GM23338 (cell line): ENCODE results near the gene NIN. TPM values are rescaled to one million over a fixed set of nuclear protein-coding genes. Genes with fewer than 3 reads are reported as not detected.

Experiments used
- ATAC-seq: fragments of 200-7000 bp; cut with Tn5 transposase; 3 replicates; pipeline ENCODE4 v1.9.1; 2020
- DNase-seq: peaks from one replicate; pipeline ENCODE4 v3.0.0-alpha.2; 2015; ENCODE audit warnings: low spot score
- H2AFZ ChIP-seq: fragments of 200-600 bp; sonication (generic); 2 replicates; pipeline ENCODE4 v1.8.0; 2016; ENCODE audit warnings: antibody characterized with exemption, mild to moderate bottlenecking, moderate library complexity
- H3F3A ChIP-seq: fragments of 200-600 bp; sonication (generic); replicated peaks from 2 replicates; pipeline ENCODE4 v1.8.0; 2017; ENCODE audit warnings: antibody characterized with exemption, mixed run types, low read depth
- H3K27ac ChIP-seq: fragments of 200-600 bp; sonication (generic); 2 replicates; pipeline ENCODE4 v1.6.1; 2016; ENCODE audit warnings: low read depth
- H3K27me3 ChIP-seq: fragments of 200-600 bp; sonication (generic); 2 replicates; pipeline ENCODE4 v1.8.0; 2016; ENCODE audit warnings: mild to moderate bottlenecking, mixed run types, moderate library complexity; ENCODE audit not compliant: insufficient read depth
- H3K36me3 ChIP-seq: fragments of 200-600 bp; sonication (generic); 2 replicates; pipeline ENCODE4 v1.8.0; 2016; ENCODE audit warnings: mild to moderate bottlenecking; ENCODE audit not compliant: insufficient read depth
- H3K4me1 ChIP-seq: fragments of 200-600 bp; sonication (generic); 2 replicates; pipeline ENCODE4 v1.8.0; 2016; ENCODE audit warnings: mild to moderate bottlenecking, moderate library complexity; ENCODE audit not compliant: insufficient read depth
- H3K4me2 ChIP-seq: fragments of 200-600 bp; sonication (generic); 2 replicates; pipeline ENCODE4 v1.7.1; 2017; ENCODE audit warnings: mixed run types
- H3K4me3 ChIP-seq: fragments of 200-600 bp; sonication (generic); 2 replicates; pipeline ENCODE4 v1.6.1; 2016; ENCODE audit warnings: mixed run types
- H3K79me2 ChIP-seq: fragments of 200-600 bp; sonication (generic); replicated peaks from 2 replicates; pipeline ENCODE4 v1.8.0; 2017; ENCODE audit warnings: mild to moderate bottlenecking; ENCODE audit not compliant: insufficient read depth
- H3K9me2 ChIP-seq: fragments of 200-600 bp; sonication (generic); 2 replicates; pipeline ENCODE4 v1.8.0; 2017; ENCODE audit not compliant: insufficient read depth
- H4K20me1 ChIP-seq: fragments of 200-600 bp; sonication (generic); replicated peaks from 2 replicates; pipeline ENCODE4 v1.8.0; 2017; ENCODE audit warnings: mild to moderate bottlenecking; ENCODE audit not compliant: insufficient read depth
- H3K27ac Mint-ChIP-seq: 2 replicates; pipeline ENCODE4 v1.8.0; 2020; ENCODE audit warnings: inconsistent platforms, mild to moderate bottlenecking, moderate library complexity, mixed read lengths
- H3K27me3 Mint-ChIP-seq: 3 replicates; pipeline ENCODE4 v1.8.0; 2022; ENCODE audit warnings: low read depth, mild to moderate bottlenecking, moderate library complexity, mixed read lengths, inconsistent platforms; ENCODE audit not compliant: insufficient read depth, poor library complexity
- H3K36me3 Mint-ChIP-seq: 3 replicates; pipeline ENCODE4 v1.8.0; 2021; ENCODE audit warnings: low read depth, mild to moderate bottlenecking, inconsistent platforms, moderate library complexity, mixed read lengths
- H3K4me1 Mint-ChIP-seq: 3 replicates; pipeline ENCODE4 v1.8.0; 2020; ENCODE audit warnings: mild to moderate bottlenecking, inconsistent platforms, mixed read lengths
- H3K4me3 Mint-ChIP-seq: 3 replicates; pipeline ENCODE4 v1.8.0; 2021; ENCODE audit warnings: moderate library complexity, mild to moderate bottlenecking, inconsistent platforms, mixed read lengths
- H3K9me3 Mint-ChIP-seq: 3 replicates; pipeline ENCODE4 v1.8.0; 2020; ENCODE audit warnings: moderate library complexity, mild to moderate bottlenecking, inconsistent platforms, mixed read lengths
- CREB1 ChIP-seq: fragments of 250-450 bp; sonication (Bioruptor Pico); IDR thresholded peaks from 2 replicates; pipeline ENCODE4 v1.5.0; 2020; ENCODE audit warnings: low read depth, mild to moderate bottlenecking, moderate library complexity
- EZH2 ChIP-seq: fragments of 200-600 bp; sonication (generic); IDR thresholded peaks from one replicate; pipeline ENCODE4 v1.8.0; 2017; ENCODE audit warnings: antibody characterized with exemption, mild to moderate bottlenecking, low read depth; ENCODE audit not compliant: unreplicated experiment
- EZH2phosphoT487 ChIP-seq: fragments of 200-600 bp; sonication (generic); IDR thresholded peaks from one replicate; pipeline ENCODE4 v1.8.1; 2018; ENCODE audit warnings: antibody characterized with exemption; ENCODE audit not compliant: unreplicated experiment
- JUNB ChIP-seq: IDR thresholded peaks from one replicate; pipeline ENCODE4 v1.6.1; 2016; ENCODE audit warnings: antibody characterized with exemption; ENCODE audit not compliant: unreplicated experiment
- NANOG ChIP-seq: IDR thresholded peaks from 2 replicates; pipeline ENCODE4 v1.6.1; 2016; ENCODE audit warnings: antibody characterized with exemption, borderline replicate concordance
- POLR2AphosphoS5 ChIP-seq: IDR thresholded peaks from 2 replicates; pipeline ENCODE4 v1.6.1; 2016; ENCODE audit warnings: antibody characterized with exemption, low read depth
- ZNF114 ChIP-seq: fragments of 250-450 bp; sonication (Bioruptor Pico); IDR thresholded peaks from 2 replicates; pipeline ENCODE4 v1.5.0; 2020; ENCODE audit warnings: mild to moderate bottlenecking, moderate library complexity
- ZNF331 ChIP-seq: fragments of 250-450 bp; sonication (Bioruptor Pico); IDR thresholded peaks from 2 replicates; pipeline ENCODE4 v1.5.0; 2020; ENCODE audit warnings: low read depth, mild to moderate bottlenecking, moderate library complexity
- polyA plus RNA-seq: library from polyadenylated mRNA; unstranded; fragments of >200 nt; fragmentation: Nextera tagmentation; extraction: Ambion mirVana; gene quantifications from 2 replicates; pipeline ENCODE4 v1.2.1, GENCODE V29; 2016
- total RNA-seq: library from RNA; depleted of rRNA; stranded (reverse); fragments of >200 nt; shearing (Covaris generic); gene quantifications from 2 replicates; pipeline ENCODE4 v1.2.3, GENCODE V29; 2014
- TF ChIP-seq, protein P1 (sequence below): IDR thresholded peaks from one replicate; pipeline ENCODE4 v1.6.1; 2018; ENCODE audit warnings: antibody characterized with exemption; ENCODE audit not compliant: unreplicated experiment
- TF ChIP-seq, protein P2 (sequence below): fragments of 250-450 bp; sonication (Bioruptor Pico); IDR thresholded peaks from 2 replicates; pipeline ENCODE4 v1.5.0; 2020; ENCODE audit warnings: mild to moderate bottlenecking, moderate library complexity
- TF ChIP-seq, protein P3 (sequence below): IDR thresholded peaks from 2 replicates; pipeline ENCODE4 v1.6.1; 2016; ENCODE audit warnings: antibody characterized with exemption

Gene NIN
- total and polyA plus RNA-seq, 2 experiments from 2014 or later, result 7.4 to 17.4 TPM

DNA sequence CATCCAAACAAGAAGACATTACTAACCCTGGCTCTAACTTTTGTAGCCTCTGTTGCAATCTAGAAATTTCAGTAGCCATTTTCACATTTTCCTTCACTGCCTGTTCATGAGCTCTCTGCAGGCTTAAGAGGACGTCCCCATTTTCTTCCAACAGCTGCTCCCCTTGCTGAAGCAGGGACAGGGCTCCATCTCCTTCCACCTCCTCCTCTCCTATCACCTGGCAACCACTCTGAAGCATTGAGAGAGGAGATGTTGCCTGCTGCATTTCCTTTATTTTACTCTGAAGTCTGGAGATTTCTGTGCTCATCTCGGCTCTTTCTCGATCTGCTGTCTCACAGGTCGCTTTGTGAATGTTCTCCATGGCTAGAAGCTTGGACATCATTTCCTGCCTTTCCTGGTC, 73.3 kb downstream of the NIN start (continued):
- TF ChIP-seq POLR2AphosphoS5, result no peak

DNA sequence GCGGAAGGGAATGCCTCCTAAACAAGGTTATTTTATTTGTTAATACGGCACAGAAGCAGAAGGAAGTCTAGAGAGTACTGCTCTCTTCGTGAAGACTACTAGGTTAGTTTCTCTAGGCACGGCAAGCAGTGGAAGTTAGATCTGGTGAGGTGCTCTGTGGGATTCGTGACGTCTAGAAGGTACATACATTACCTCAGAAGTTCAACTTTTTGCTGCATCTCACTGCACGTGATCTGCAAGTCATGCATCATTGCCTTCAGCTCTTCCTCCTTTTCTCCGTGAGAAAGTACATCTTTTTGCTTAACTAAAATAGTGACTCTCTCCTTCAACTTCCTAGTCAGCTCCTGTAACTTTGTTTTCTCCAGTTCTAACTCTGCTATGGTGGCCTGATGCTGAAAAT, 74.7 kb downstream of the NIN start:
- TF ChIP-seq EZH2 (no peak), JUNB (no peak), EZH2phosphoT487 (no peak), ZNF331 (no peak), NANOG (no peak), CREB1 (CRISPR knock-in tag) (no peak), ZNF114 (CRISPR knock-in tag) (no peak)
- TF ChIP-seq, protein P1, sequence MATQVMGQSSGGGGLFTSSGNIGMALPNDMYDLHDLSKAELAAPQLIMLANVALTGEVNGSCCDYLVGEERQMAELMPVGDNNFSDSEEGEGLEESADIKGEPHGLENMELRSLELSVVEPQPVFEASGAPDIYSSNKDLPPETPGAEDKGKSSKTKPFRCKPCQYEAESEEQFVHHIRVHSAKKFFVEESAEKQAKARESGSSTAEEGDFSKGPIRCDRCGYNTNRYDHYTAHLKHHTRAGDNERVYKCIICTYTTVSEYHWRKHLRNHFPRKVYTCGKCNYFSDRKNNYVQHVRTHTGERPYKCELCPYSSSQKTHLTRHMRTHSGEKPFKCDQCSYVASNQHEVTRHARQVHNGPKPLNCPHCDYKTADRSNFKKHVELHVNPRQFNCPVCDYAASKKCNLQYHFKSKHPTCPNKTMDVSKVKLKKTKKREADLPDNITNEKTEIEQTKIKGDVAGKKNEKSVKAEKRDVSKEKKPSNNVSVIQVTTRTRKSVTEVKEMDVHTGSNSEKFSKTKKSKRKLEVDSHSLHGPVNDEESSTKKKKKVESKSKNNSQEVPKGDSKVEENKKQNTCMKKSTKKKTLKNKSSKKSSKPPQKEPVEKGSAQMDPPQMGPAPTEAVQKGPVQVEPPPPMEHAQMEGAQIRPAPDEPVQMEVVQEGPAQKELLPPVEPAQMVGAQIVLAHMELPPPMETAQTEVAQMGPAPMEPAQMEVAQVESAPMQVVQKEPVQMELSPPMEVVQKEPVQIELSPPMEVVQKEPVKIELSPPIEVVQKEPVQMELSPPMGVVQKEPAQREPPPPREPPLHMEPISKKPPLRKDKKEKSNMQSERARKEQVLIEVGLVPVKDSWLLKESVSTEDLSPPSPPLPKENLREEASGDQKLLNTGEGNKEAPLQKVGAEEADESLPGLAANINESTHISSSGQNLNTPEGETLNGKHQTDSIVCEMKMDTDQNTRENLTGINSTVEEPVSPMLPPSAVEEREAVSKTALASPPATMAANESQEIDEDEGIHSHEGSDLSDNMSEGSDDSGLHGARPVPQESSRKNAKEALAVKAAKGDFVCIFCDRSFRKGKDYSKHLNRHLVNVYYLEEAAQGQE, result no peak
- TF ChIP-seq, protein P2, sequence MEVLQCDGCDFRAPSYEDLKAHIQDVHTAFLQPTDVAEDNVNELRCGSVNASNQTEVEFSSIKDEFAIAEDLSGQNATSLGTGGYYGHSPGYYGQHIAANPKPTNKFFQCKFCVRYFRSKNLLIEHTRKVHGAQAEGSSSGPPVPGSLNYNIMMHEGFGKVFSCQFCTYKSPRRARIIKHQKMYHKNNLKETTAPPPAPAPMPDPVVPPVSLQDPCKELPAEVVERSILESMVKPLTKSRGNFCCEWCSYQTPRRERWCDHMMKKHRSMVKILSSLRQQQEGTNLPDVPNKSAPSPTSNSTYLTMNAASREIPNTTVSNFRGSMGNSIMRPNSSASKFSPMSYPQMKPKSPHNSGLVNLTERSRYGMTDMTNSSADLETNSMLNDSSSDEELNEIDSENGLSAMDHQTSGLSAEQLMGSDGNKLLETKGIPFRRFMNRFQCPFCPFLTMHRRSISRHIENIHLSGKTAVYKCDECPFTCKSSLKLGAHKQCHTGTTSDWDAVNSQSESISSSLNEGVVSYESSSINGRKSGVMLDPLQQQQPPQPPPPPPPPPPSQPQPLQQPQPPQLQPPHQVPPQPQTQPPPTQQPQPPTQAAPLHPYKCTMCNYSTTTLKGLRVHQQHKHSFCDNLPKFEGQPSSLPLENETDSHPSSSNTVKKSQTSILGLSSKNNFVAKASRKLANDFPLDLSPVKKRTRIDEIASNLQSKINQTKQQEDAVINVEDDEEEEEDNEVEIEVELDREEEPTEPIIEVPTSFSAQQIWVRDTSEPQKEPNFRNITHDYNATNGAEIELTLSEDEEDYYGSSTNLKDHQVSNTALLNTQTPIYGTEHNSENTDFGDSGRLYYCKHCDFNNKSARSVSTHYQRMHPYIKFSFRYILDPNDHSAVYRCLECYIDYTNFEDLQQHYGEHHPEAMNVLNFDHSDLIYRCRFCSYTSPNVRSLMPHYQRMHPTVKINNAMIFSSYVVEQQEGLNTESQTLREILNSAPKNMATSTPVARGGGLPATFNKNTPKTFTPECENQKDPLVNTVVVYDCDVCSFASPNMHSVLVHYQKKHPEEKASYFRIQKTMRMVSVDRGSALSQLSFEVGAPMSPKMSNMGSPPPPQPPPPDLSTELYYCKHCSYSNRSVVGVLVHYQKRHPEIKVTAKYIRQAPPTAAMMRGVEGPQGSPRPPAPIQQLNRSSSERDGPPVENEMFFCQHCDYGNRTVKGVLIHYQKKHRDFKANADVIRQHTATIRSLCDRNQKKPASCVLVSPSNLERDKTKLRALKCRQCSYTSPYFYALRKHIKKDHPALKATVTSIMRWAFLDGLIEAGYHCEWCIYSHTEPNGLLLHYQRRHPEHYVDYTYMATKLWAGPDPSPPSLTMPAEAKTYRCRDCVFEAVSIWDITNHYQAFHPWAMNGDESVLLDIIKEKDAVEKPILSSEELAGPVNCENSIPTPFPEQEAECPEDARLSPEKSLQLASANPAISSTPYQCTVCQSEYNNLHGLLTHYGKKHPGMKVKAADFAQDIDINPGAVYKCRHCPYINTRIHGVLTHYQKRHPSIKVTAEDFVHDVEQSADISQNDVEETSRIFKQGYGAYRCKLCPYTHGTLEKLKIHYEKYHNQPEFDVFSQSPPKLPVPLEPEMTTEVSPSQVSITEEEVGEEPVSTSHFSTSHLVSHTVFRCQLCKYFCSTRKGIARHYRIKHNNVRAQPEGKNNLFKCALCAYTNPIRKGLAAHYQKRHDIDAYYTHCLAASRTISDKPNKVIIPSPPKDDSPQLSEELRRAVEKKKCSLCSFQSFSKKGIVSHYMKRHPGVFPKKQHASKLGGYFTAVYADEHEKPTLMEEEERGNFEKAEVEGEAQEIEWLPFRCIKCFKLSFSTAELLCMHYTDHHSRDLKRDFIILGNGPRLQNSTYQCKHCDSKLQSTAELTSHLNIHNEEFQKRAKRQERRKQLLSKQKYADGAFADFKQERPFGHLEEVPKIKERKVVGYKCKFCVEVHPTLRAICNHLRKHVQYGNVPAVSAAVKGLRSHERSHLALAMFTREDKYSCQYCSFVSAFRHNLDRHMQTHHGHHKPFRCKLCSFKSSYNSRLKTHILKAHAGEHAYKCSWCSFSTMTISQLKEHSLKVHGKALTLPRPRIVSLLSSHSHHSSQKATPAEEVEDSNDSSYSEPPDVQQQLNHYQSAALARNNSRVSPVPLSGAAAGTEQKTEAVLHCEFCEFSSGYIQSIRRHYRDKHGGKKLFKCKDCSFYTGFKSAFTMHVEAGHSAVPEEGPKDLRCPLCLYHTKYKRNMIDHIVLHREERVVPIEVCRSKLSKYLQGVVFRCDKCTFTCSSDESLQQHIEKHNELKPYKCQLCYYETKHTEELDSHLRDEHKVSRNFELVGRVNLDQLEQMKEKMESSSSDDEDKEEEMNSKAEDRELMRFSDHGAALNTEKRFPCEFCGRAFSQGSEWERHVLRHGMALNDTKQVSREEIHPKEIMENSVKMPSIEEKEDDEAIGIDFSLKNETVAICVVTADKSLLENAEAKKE (CRISPR knock-in tag), result no peak
- TF ChIP-seq, protein P3, sequence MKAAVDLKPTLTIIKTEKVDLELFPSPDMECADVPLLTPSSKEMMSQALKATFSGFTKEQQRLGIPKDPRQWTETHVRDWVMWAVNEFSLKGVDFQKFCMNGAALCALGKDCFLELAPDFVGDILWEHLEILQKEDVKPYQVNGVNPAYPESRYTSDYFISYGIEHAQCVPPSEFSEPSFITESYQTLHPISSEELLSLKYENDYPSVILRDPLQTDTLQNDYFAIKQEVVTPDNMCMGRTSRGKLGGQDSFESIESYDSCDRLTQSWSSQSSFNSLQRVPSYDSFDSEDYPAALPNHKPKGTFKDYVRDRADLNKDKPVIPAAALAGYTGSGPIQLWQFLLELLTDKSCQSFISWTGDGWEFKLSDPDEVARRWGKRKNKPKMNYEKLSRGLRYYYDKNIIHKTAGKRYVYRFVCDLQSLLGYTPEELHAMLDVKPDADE, result no peak
- no peaks in the 10 kb centered on the region for H3K9me3 Mint-ChIP-seq
- peaks cover 21% of the 10 kb centered on the region for H3K36me3 Mint-ChIP-seq
- Histone ChIP-seq H3K27me3 (no peaks in the 10 kb centered on the region), H3K4me1 (no peaks in the 10 kb centered on the region), H3K79me2 (no peaks in the 10 kb centered on the region), H3K27ac (no peak overlapping the region), H2AFZ (no peak overlapping the region), H4K20me1 (no peaks in the 10 kb centered on the region), H3F3A (no peaks in the 10 kb centered on the region), H3K36me3 (peaks cover under 1% of the 10 kb centered on the region; the same call in 1 of the 2 replicates), H3K4me3 (no peak overlapping the region), H3K9me2 (no peaks in the 10 kb centered on the region), H3K4me2 (no peak overlapping the region)
- no peak overlapping the region for H3K4me3 Mint-ChIP-seq
- H3K27ac Mint-ChIP-seq, result no peak overlapping the region
- peaks cover 2% of the 10 kb centered on the region for H3K27me3 Mint-ChIP-seq
- ATAC-seq (no peak), DNase-seq (no peak)
- no peaks in the 10 kb centered on the region for H3K4me1 Mint-ChIP-seq
